Measurements from ENCODE around the gene CDCA7. TPM values are rescaled to one million over a fixed set of nuclear protein-coding genes. Genes with fewer than 3 reads are reported as not detected.
A peak's percentile ranks its signal among the peaks of the same experiment; 100 is the strongest.

Gene CDCA7
- total RNA-seq, 1 donor from 2014 or later = 22.3 TPM

DNA sequence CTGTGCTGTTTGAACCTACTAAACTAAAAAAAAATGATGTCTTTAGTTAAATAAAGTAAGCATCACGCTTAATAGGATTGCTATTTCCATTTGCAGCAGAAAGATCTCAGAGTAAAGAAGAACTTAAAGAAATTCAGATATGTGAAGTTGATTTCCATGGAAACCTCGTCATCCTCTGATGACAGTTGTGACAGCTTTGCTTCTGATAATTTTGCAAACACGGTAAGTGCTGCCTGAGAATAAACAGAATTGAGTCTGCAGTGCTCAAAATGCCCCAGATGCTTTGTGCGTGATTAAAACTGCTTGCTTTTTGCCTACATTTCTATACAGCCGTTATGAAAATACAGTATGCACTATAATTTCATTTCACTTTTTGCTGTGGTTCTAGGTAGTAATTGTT lies 3.9 kb downstream of the CDCA7 start:
- Mint-ChIP-seq H3K27me3 (peaks cover 6% of the 10 kb centered on the region), H3K27ac (no peak overlapping the region), H3K4me3 (ENCODE audit: low read depth) (no peak overlapping the region), H3K9me3 (ENCODE audit: low read depth) (no peaks in the 10 kb centered on the region), H3K4me1 (ENCODE audit: low read depth) (peaks cover 14% of the 10 kb centered on the region), H3K36me3 (ENCODE audit: insufficient read depth) (peaks cover 7% of the 10 kb centered on the region)
- no peak for DNase-seq (ENCODE audit: low spot score, unreplicated experiment)
- TF ChIP-seq CTCF (IDR thresholded peaks at IDR 0.05; ENCODE audit: unreplicated experiment) = no peak

DNA sequence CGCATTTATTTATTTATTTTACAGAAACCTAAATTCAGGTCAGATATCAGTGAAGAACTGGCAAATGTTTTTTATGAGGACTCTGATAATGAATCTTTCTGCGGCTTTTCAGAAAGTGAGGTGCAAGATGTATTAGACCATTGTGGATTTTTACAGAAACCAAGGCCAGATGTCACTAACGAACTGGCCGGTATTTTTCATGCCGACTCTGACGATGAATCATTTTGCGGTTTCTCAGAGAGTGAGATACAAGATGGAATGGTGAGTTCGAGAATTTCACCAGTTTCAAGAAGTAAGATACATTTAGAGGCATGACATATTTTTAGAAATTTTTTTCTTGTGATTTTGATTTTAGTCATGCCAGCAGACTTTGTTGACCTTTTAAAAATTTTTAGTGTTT lies 4.6 kb downstream of the CDCA7 start:
- Mint-ChIP-seq H3K9me3 (ENCODE audit: low read depth) (no peaks in the 10 kb centered on the region), H3K36me3 (ENCODE audit: insufficient read depth) (peaks cover 7% of the 10 kb centered on the region), H3K4me1 (ENCODE audit: low read depth) (peaks cover 10% of the 10 kb centered on the region), H3K27me3 (peaks cover under 1% of the 10 kb centered on the region), H3K27ac (no peak overlapping the region), H3K4me3 (ENCODE audit: low read depth) (no peak overlapping the region)
- DNase-seq (ENCODE audit: low spot score, unreplicated experiment) = no peak
- no peak for TF ChIP-seq CTCF (IDR thresholded peaks at IDR 0.05; ENCODE audit: unreplicated experiment)

- peaks cover 3% of the 10 kb centered on the region for H3K36me3 Mint-ChIP-seq (ENCODE audit: insufficient read depth)
- H3K9me3 Mint-ChIP-seq (ENCODE audit: low read depth) = no peaks in the 10 kb centered on the region
- H3K27ac Mint-ChIP-seq = no peak overlapping the region
- no peak for TF ChIP-seq CTCF (IDR thresholded peaks at IDR 0.05; ENCODE audit: unreplicated experiment)
- H3K27me3 Mint-ChIP-seq = no peaks in the 10 kb centered on the region
- DNase-seq (ENCODE audit: low spot score, unreplicated experiment) = no peak
- H3K4me3 Mint-ChIP-seq (ENCODE audit: low read depth) = no peak overlapping the region
- no peaks in the 10 kb centered on the region for H3K4me1 Mint-ChIP-seq (ENCODE audit: low read depth)
Observed at GRCh38 chr2:173370198-173370597, 15.5 kb downstream of the CDCA7 start.

DNA sequence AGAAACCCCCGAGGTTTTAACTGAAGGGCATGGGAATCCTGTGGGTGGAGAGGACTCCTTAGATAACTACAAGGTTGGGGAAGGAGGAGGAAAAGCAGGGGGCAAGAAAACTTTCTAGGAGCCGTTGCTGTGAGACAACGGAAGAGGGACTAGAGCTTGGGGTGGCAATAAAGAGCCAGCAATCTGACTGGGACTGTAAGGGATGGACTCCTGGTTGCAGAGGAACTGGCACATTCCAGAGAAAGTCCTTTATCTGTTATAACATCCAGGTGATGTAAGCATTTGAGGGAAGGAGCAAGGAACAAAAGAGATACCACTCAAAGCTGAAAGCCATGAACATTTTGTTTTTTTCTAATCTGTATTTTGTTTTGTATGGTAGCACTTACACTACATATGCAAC lies 16.4 kb downstream of the CDCA7 start:
- Mint-ChIP-seq H3K4me1 (ENCODE audit: low read depth) (no peaks in the 10 kb centered on the region), H3K9me3 (ENCODE audit: low read depth) (no peaks in the 10 kb centered on the region), H3K4me3 (ENCODE audit: low read depth) (no peak overlapping the region), H3K27ac (peak overlapping the region; percentile 10), H3K36me3 (ENCODE audit: insufficient read depth) (peaks cover 4% of the 10 kb centered on the region), H3K27me3 (no peaks in the 10 kb centered on the region)
- DNase-seq (ENCODE audit: low spot score, unreplicated experiment) = no peak
- TF ChIP-seq CTCF (IDR thresholded peaks at IDR 0.05; ENCODE audit: unreplicated experiment) = no peak

- Mint-ChIP-seq H3K4me1 (ENCODE audit: low read depth) (no peaks in the 10 kb centered on the region), H3K36me3 (ENCODE audit: insufficient read depth) (peaks cover 4% of the 10 kb centered on the region), H3K27ac (no peak overlapping the region)
Observed at GRCh38 chr2:173373290-173373689, 18.6 kb downstream of the CDCA7 start.

More at GRCh38 chr2:173373290-173373689, 18.6 kb downstream of the CDCA7 start:
- H3K9me3 Mint-ChIP-seq (ENCODE audit: low read depth) = no peaks in the 10 kb centered on the region
- no peak for TF ChIP-seq CTCF (IDR thresholded peaks at IDR 0.05; ENCODE audit: unreplicated experiment)
- H3K27me3 Mint-ChIP-seq = no peaks in the 10 kb centered on the region
- no peak overlapping the region for H3K4me3 Mint-ChIP-seq (ENCODE audit: low read depth)
- no peak for DNase-seq (ENCODE audit: low spot score, unreplicated experiment)
